HepG2 (cell line): Measurements from ENCODE around the gene IDUA. TPM values are rescaled to one million over a fixed set of nuclear protein-coding genes. Genes with fewer than 3 reads are reported as not detected.

Experiments used
- NCOR1 ChIP-seq: fragments of 200-600 bp; sonication (generic); IDR thresholded peaks from 2 replicates; pipeline ENCODE4 v1.7.0; 2017; ENCODE audit warnings: antibody characterized with exemption, low read length, borderline replicate concordance
- ZFP82 ChIP-seq: sonication (generic); formaldehyde crosslinking; IDR thresholded peaks from 2 replicates; pipeline ENCODE4 v1.5.1; 2020; ENCODE audit warnings: mild to moderate bottlenecking, missing genetic modification reagents, borderline replicate concordance
- ZNF350 ChIP-seq: sonication (generic); formaldehyde crosslinking; IDR thresholded peaks from 2 replicates; pipeline ENCODE4 v1.4.0; 2020; ENCODE audit warnings: mild to moderate bottlenecking, low read depth, missing genetic modification reagents, borderline replicate concordance
- ZNF547 ChIP-seq: sonication (generic); formaldehyde crosslinking; IDR thresholded peaks from 2 replicates; pipeline ENCODE4 v1.5.1; 2020; ENCODE audit warnings: mild to moderate bottlenecking, missing genetic modification reagents
- ZNF747 ChIP-seq: sonication (generic); formaldehyde crosslinking; IDR thresholded peaks from 2 replicates; pipeline ENCODE4 v1.8.1; 2023; ENCODE audit warnings: missing genetic modification reagents, mild to moderate bottlenecking, borderline replicate concordance
- polyA plus RNA-seq, 8 experiments: library from polyadenylated mRNA; depleted of rRNA in 3 of 8; stranded (reverse) in 7 of 8; unstranded in 1 of 8; fragments of >200 nt; fragmentation: Illumina TruSeq in 4 of 8; extraction: Trizol in 4 of 8; gene quantifications; 2 replicates each; pipeline versions ENCODE4 v1.2.1 to v1.2.3, GENCODE V29; 2011 to 2016; ENCODE audit warnings: low read depth in 4 of 8, missing spikeins in 1 of 8, mixed read lengths in 1 of 8; ENCODE audit not compliant: insufficient read depth in 1 of 8
- total RNA-seq, 5 experiments: library from RNA; depleted of rRNA; stranded (reverse); fragments of >200 nt; fragmentation: Illumina TruSeq; extraction: Trizol; gene quantifications; 2 replicates each; pipeline ENCODE4 v1.2.3, GENCODE V29; 2016; ENCODE audit warnings: low read depth in 1 of 5
- TF ChIP-seq, protein P1 (sequence below): sonication (generic); formaldehyde crosslinking; IDR thresholded peaks from 2 replicates; pipeline ENCODE4 v1.5.0; 2020; ENCODE audit warnings: mild to moderate bottlenecking, missing genetic modification reagents
- TF ChIP-seq, protein P2 (sequence below): sonication (generic); formaldehyde crosslinking; IDR thresholded peaks from 2 replicates; pipeline ENCODE4 v1.5.0; 2020; ENCODE audit warnings: mild to moderate bottlenecking, missing genetic modification reagents, moderate library complexity
- TF ChIP-seq, protein P3 (sequence below): sonication (generic); formaldehyde crosslinking; conservative IDR thresholded peaks from 2 replicates; pipeline ENCODE4 v1.4.0; 2020; ENCODE audit warnings: missing genetic modification reagents
- TF ChIP-seq, protein P4 (sequence below): sonication (generic); formaldehyde crosslinking; IDR thresholded peaks from 2 replicates; pipeline ENCODE4 v1.4.0; 2020; ENCODE audit warnings: missing genetic modification reagents
- TF ChIP-seq, protein P5 (sequence below): sonication (generic); formaldehyde crosslinking; IDR thresholded peaks from 2 replicates; pipeline ENCODE4 v1.4.0; 2020; ENCODE audit warnings: mild to moderate bottlenecking, missing genetic modification reagents
- TF ChIP-seq, protein P6 (sequence below): IDR thresholded peaks from 2 replicates; pipeline ENCODE4 v1.6.1; 2016; ENCODE audit warnings: low read depth

The IDUA gene
- total and polyA plus RNA-seq, 2 of the 13 experiments (the other 11 are each of a cell fraction or from before 2014, with no cell fraction given), result 0.77 to 1.0 TPM

DNA sequence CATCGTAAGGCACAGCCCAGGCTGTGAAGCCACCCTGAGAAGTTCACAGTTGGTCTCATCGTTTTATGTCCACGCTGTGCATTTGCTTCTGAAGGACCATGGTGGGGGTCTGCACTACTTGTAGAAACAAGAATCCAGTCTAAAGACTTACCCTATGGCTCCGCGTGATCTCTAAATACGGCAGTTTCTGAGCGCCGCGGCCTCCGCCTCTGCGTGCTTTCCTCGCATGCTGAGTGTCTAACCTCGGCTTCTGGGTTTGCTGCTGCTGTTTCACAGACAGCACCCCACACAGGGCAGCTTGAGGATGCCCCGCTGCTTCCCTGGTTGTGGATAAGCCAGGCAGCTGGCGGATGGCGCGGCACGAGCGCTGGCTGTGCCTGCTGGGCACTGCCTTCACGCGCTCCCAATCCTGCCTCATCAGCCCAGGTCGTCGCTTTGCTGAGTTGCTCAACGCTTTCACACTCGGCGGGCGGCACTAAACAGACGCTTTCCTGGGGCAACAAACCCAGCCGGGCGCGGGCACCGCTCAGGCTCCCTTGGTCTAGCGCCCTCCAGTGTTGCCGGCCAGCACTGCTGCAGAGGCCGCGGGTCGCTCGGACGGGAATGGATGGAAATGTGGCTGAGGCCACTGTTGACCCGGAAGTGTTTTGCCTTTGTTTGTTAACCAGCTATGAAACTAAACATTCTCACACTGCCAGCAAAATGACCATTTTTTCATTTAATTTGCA lies 63.8 kb downstream of the IDUA start (continued):
- TF ChIP-seq, protein P1, sequence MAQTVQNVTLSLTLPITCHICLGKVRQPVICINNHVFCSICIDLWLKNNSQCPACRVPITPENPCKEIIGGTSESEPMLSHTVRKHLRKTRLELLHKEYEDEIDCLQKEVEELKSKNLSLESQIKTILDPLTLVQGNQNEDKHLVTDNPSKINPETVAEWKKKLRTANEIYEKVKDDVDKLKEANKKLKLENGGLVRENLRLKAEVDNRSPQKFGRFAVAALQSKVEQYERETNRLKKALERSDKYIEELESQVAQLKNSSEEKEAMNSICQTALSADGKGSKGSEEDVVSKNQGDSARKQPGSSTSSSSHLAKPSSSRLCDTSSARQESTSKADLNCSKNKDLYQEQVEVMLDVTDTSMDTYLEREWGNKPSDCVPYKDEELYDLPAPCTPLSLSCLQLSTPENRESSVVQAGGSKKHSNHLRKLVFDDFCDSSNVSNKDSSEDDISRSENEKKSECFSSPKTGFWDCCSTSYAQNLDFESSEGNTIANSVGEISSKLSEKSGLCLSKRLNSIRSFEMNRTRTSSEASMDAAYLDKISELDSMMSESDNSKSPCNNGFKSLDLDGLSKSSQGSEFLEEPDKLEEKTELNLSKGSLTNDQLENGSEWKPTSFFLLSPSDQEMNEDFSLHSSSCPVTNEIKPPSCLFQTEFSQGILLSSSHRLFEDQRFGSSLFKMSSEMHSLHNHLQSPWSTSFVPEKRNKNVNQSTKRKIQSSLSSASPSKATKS, result no peak
- TF ChIP-seq, protein P2, sequence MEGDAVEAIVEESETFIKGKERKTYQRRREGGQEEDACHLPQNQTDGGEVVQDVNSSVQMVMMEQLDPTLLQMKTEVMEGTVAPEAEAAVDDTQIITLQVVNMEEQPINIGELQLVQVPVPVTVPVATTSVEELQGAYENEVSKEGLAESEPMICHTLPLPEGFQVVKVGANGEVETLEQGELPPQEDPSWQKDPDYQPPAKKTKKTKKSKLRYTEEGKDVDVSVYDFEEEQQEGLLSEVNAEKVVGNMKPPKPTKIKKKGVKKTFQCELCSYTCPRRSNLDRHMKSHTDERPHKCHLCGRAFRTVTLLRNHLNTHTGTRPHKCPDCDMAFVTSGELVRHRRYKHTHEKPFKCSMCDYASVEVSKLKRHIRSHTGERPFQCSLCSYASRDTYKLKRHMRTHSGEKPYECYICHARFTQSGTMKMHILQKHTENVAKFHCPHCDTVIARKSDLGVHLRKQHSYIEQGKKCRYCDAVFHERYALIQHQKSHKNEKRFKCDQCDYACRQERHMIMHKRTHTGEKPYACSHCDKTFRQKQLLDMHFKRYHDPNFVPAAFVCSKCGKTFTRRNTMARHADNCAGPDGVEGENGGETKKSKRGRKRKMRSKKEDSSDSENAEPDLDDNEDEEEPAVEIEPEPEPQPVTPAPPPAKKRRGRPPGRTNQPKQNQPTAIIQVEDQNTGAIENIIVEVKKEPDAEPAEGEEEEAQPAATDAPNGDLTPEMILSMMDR (CRISPR knock-in tag), result peak; percentile 38
- no peak for TF ChIP-seq ZNF350
- no peak for TF ChIP-seq ZFP82
- TF ChIP-seq ZNF747 (CRISPR knock-in tag), result no peak
- TF ChIP-seq, protein P3, sequence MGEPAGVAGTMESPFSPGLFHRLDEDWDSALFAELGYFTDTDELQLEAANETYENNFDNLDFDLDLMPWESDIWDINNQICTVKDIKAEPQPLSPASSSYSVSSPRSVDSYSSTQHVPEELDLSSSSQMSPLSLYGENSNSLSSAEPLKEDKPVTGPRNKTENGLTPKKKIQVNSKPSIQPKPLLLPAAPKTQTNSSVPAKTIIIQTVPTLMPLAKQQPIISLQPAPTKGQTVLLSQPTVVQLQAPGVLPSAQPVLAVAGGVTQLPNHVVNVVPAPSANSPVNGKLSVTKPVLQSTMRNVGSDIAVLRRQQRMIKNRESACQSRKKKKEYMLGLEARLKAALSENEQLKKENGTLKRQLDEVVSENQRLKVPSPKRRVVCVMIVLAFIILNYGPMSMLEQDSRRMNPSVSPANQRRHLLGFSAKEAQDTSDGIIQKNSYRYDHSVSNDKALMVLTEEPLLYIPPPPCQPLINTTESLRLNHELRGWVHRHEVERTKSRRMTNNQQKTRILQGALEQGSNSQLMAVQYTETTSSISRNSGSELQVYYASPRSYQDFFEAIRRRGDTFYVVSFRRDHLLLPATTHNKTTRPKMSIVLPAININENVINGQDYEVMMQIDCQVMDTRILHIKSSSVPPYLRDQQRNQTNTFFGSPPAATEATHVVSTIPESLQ (CRISPR knock-in tag), result no peak
- TF ChIP-seq, protein P4, sequence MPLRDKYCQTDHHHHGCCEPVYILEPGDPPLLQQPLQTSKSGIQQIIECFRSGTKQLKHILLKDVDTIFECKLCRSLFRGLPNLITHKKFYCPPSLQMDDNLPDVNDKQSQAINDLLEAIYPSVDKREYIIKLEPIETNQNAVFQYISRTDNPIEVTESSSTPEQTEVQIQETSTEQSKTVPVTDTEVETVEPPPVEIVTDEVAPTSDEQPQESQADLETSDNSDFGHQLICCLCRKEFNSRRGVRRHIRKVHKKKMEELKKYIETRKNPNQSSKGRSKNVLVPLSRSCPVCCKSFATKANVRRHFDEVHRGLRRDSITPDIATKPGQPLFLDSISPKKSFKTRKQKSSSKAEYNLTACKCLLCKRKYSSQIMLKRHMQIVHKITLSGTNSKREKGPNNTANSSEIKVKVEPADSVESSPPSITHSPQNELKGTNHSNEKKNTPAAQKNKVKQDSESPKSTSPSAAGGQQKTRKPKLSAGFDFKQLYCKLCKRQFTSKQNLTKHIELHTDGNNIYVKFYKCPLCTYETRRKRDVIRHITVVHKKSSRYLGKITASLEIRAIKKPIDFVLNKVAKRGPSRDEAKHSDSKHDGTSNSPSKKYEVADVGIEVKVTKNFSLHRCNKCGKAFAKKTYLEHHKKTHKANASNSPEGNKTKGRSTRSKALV (CRISPR knock-in tag), result no peak
- TF ChIP-seq ZNF547 (CRISPR knock-in tag), result no peak
- TF ChIP-seq, protein P5, sequence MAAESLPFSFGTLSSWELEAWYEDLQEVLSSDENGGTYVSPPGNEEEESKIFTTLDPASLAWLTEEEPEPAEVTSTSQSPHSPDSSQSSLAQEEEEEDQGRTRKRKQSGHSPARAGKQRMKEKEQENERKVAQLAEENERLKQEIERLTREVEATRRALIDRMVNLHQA, result no peak
- TF ChIP-seq, protein P6, sequence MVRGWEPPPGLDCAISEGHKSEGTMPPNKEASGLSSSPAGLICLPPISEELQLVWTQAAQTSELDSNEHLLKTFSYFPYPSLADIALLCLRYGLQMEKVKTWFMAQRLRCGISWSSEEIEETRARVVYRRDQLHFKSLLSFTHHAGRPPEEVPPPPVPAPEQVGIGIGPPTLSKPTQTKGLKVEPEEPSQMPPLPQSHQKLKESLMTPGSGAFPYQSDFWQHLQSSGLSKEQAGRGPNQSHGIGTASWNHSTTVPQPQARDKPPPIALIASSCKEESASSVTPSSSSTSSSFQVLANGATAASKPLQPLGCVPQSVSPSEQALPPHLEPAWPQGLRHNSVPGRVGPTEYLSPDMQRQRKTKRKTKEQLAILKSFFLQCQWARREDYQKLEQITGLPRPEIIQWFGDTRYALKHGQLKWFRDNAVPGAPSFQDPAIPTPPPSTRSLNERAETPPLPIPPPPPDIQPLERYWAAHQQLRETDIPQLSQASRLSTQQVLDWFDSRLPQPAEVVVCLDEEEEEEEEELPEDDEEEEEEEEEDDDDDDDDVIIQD (CRISPR knock-in tag), result no peak
- TF ChIP-seq NCOR1, result no peak
